B cell (primary cell): ENCODE results near the gene SLC43A2. TPM values are rescaled to one million over a fixed set of nuclear protein-coding genes. Genes with fewer than 3 reads are reported as not detected.

Experiments used
- ATAC-seq: fragments of 200-7000 bp; cut with Tn5 transposase; one replicate; pipeline ENCODE4 v1.10.0; 2021; ENCODE audit warnings: low read depth, mild to moderate bottlenecking, moderate number of reproducible peaks, moderate library complexity
- CTCF ChIA-PET: fragments of 350-600 bp; sonication (Branson Sonifier 250); formaldehyde crosslinking; loops from one replicate; lab custom pipeline; 2021; ENCODE audit warnings: antibody characterized with exemption, inconsistent platforms; lab: Charles Lee
- POLR2A ChIA-PET: fragments of 350-600 bp; sonication (Branson Sonifier 250); formaldehyde crosslinking; loops from one replicate; lab custom pipeline; 2021; ENCODE audit warnings: antibody characterized with exemption; lab: Charles Lee
- DNase-seq: peaks from one replicate; pipeline ENCODE4 v3.0.0; 2013
- H2AFZ ChIP-seq: 2 replicates; pipeline ENCODE4 v1.6.1; 2012; ENCODE audit warnings: mild to moderate bottlenecking, low read depth, low read length; ENCODE audit not compliant: insufficient read depth, poor library complexity, severe bottlenecking
- H3K27ac ChIP-seq, 2 donors: 1 replicate in 1 of 2; 2 replicates in 1 of 2; pipeline ENCODE4 v1.5.1; 2012 to 2013; ENCODE audit warnings: low read length in 2 of 2, mild to moderate bottlenecking in 2 of 2, moderate library complexity in 1 of 2
- H3K27me3 ChIP-seq, 4 experiments: fragments of 200-600 bp in 1 of 4; sonication (generic) in 1 of 4; replicated peaks in 1 of 4; 1 replicate in 2 of 4; 2 replicates in 2 of 4; pipeline versions ENCODE4 v1.6.1 to v1.7.0; 2013 to 2016; ENCODE audit warnings: low read length in 3 of 4, mild to moderate bottlenecking in 2 of 4, mixed read lengths in 1 of 4, moderate library complexity in 1 of 4; ENCODE audit not compliant: insufficient read depth in 4 of 4, control insufficient read depth in 3 of 4; ENCODE audit errors: control extremely low read depth in 1 of 4
- H3K36me3 ChIP-seq, 2 experiments: replicated peaks in 1 of 2; 1 replicate in 1 of 2; 2 replicates in 1 of 2; pipeline versions ENCODE4 v1.6.1 to v1.7.1; 2013; ENCODE audit warnings: low read length in 1 of 2; ENCODE audit not compliant: insufficient read depth in 2 of 2, control insufficient read depth in 1 of 2; ENCODE audit errors: control extremely low read depth in 1 of 2, extremely low read depth in 1 of 2
- H3K4me1 ChIP-seq, 2 donors: fragments of 200-600 bp in 1 of 2; sonication (generic) in 1 of 2; 1 replicate in 1 of 2; 2 replicates in 1 of 2; pipeline versions ENCODE4 v1.5.1 to v1.6.1; 2013 to 2017; ENCODE audit warnings: low read length in 2 of 2; ENCODE audit not compliant: control insufficient read depth in 2 of 2, insufficient read depth in 2 of 2
- H3K4me2 ChIP-seq: replicated peaks from 2 replicates; pipeline ENCODE3; 2012; ENCODE audit warnings: mild to moderate bottlenecking, low read depth, low read length; ENCODE audit not compliant: poor library complexity, severe bottlenecking
- H3K4me3 ChIP-seq, 5 experiments: fragments of 200-600 bp in 1 of 5; sonication (generic) in 1 of 5; 1 replicate in 3 of 5; 2 replicates in 2 of 5; pipeline versions ENCODE4 v1.5.1 to v1.7.0; 2011 to 2016; ENCODE audit warnings: low read length in 4 of 5, mild to moderate bottlenecking in 4 of 5, low read depth in 2 of 5, control low read depth in 1 of 5, moderate library complexity in 1 of 5; ENCODE audit not compliant: insufficient read depth in 1 of 5; ENCODE audit errors: control extremely low read depth in 1 of 5, extremely low read depth in 1 of 5
- H3K79me2 ChIP-seq: fragments of 200-600 bp; sonication (generic); one replicate; pipeline ENCODE4 v1.6.0; 2016; ENCODE audit warnings: low read length; ENCODE audit not compliant: control insufficient read depth, insufficient read depth
- H3K9ac ChIP-seq: fragments of 200-600 bp; sonication (generic); 2 replicates; pipeline ENCODE4 v1.6.1; 2017; ENCODE audit warnings: mild to moderate bottlenecking, low read length, moderate library complexity
- H3K9me3 ChIP-seq, 3 donors: one replicate each; pipeline versions ENCODE4 v1.6.1 to v1.7.1; 2013; ENCODE audit warnings: low read length in 2 of 3; ENCODE audit not compliant: control insufficient read depth in 2 of 3, insufficient read depth in 1 of 3; ENCODE audit errors: control extremely low read depth in 1 of 3
- H4K20me1 ChIP-seq: 2 replicates; pipeline ENCODE4 v1.6.0; 2012; ENCODE audit warnings: mild to moderate bottlenecking, low read length; ENCODE audit not compliant: insufficient read depth, control insufficient read depth, poor library complexity, severe bottlenecking
- H3K27ac Mint-ChIP-seq: one replicate; pipeline ENCODE4 v1.8.0; 2021; ENCODE audit warnings: mixed read lengths
- H3K27me3 Mint-ChIP-seq: one replicate; pipeline ENCODE4 v1.8.0; 2021; ENCODE audit warnings: mixed read lengths
- H3K4me1 Mint-ChIP-seq: one replicate; pipeline ENCODE4 v1.8.0; 2021; ENCODE audit warnings: mixed read lengths
- H3K4me3 Mint-ChIP-seq: one replicate; pipeline ENCODE4 v1.8.0; 2021; ENCODE audit warnings: mixed read lengths
- H3K9me3 Mint-ChIP-seq: one replicate; pipeline ENCODE4 v1.8.0; 2022; ENCODE audit warnings: mixed read lengths; ENCODE audit not compliant: insufficient read depth
- CTCF ChIP-seq: fragments of 200-600 bp; IDR thresholded peaks from one replicate; pipeline ENCODE4 v1.8.0; 2022; ENCODE audit warnings: antibody characterized with exemption, mild to moderate bottlenecking
- EZH2 ChIP-seq: IDR thresholded peaks from 2 replicates; pipeline ENCODE4 v1.6.1; 2012; ENCODE audit warnings: borderline replicate concordance, low read depth, mild to moderate bottlenecking, moderate library complexity, low read length; ENCODE audit not compliant: insufficient read depth, poor library complexity, severe bottlenecking
- WGBS: methylation state at CpG from one replicate; pipeline ENCODE4 v1.1.5; 2013; ENCODE audit warnings: missing lambda C conversion rate; ENCODE audit not compliant: insufficient coverage; 5-methylcytosine and 5-hydroxymethylcytosine counted together
- intact Hi-C: fragments of 100-400 bp; cut with micrococcal nuclease; formaldehyde crosslinking; loops from one replicate; pipeline ENCODE4 v1.10.0; 2022
- polyA plus RNA-seq: library from polyadenylated mRNA; depleted of rRNA; stranded (reverse); fragments of >200 nt; gene quantifications from 2 replicates; pipeline ENCODE4 v1.2.3, GENCODE V29; 2012
- total RNA-seq, 2 donors: library from RNA; stranded (reverse); fragments of 120-200 nt in 1 of 2; gene quantifications; 1 replicate in 1 of 2; 2 replicates in 1 of 2; pipeline versions ENCODE4 v1.2.3 to v1.2.4, GENCODE V29; 2013 to 2022

Gene SLC43A2
- total and polyA plus RNA-seq, 2 donors (not counting 1 experiment from before 2014, with no cell fraction given): 26.2 to 204 TPM

DNA sequence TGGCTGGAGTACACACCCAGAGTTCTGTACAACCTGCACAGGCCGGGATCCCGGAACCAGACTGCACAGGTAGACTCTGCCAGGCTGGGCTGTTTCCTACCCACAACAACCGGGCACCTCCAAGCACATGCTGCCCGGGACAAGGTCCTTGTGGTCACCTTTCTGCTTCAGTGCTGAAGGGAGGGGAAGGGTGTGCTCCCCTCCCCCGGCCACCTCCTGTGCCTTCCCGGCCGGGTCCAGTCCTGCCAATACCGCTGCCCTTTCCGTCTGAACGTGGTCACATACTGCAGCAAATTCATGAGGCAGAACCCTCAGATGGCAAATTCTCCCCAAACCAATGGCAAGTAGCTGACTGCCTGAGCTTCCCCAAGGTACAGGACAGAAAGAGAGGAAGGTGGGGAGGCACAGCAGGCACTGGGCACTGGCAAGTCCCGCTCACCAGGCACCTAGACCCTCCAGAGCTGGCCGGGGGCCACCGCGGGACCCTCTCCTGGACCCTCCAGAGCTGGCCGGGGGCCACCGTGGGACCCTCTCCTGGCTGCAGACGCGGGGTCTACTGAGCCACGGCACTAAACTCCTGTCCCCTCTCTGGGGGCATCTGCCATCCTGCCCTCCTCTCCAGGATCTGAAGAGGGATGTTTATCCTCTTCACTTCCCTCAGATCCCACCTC is 22.8 kb downstream of the SLC43A2 start:
- ATAC-seq (no peak), DNase-seq (no peak)
- Histone ChIP-seq H2AFZ (no peak overlapping the region), H4K20me1 (peaks cover 32% of the 10 kb centered on the region), H3K36me3 (peaks cover 0 to 25% of the 10 kb centered on the region in 2 experiments), H3K27me3 (no peaks in the 10 kb centered on the region), H3K9ac (no peak overlapping the region), H3K79me2 (peaks cover 18% of the 10 kb centered on the region), H3K4me2 (peak overlapping the region; percentile 37), H3K4me1 (peaks cover 0 to 19% of the 10 kb centered on the region in 2 donors), H3K9me3 (peaks cover 0 to 9% (median 0%) of the 10 kb centered on the region in 3 donors), H3K4me3 (no peak overlapping the region), H3K27ac (no peak overlapping the region)
- TF ChIP-seq CTCF (no peak), EZH2 (no peak)
- Mint-ChIP-seq H3K9me3 (no peaks in the 10 kb centered on the region), H3K27me3 (no peaks in the 10 kb centered on the region), H3K27ac (peak overlapping the region; percentile 26), H3K4me3 (no peak overlapping the region), H3K4me1 (peaks cover 27% of the 10 kb centered on the region)
- ChIA-PET POLR2A (interaction anchor here (0.6 kb wide), 2 partner anchors 8 to 28 kb away, joined by 4 to 6 read pairs; no protein-coding TSS in a partner anchor), CTCF (interaction anchor here (0.6 to 1.0 kb wide), 2 partner anchors 9 to 19 kb away, joined by 3 read pairs; no protein-coding TSS in a partner anchor)
- WGBS: 92% methylated on average over 15 of the region's 19 CpGs
- intact Hi-C loops: loop anchor here (2.0 kb wide), 1 partner anchor 23 kb away; the partner anchor contains the start of gene SLC43A2
